H9 (cell line): Measurements from ENCODE around the gene ITPA. TPM values are rescaled to one million over a fixed set of nuclear protein-coding genes. Genes with fewer than 3 reads are reported as not detected.

Source experiments
- DNase-seq: peaks from one replicate; pipeline ENCODE4 v3.0.0-alpha.2; 2017
- H2AFZ ChIP-seq: one replicate; pipeline ENCODE4 v1.6.1; 2013; ENCODE audit warnings: mild to moderate bottlenecking, low read length, control low read depth, moderate library complexity
- H2AK5ac ChIP-seq: 2 replicates; pipeline ENCODE4 v1.6.1; 2013; ENCODE audit warnings: low read length, control low read depth, mixed read lengths; ENCODE audit not compliant: insufficient read length
- H2BK120ac ChIP-seq: one replicate; pipeline ENCODE4 v1.6.1; 2013; ENCODE audit warnings: low read depth, mild to moderate bottlenecking, low read length, control low read depth, inconsistent platforms; ENCODE audit not compliant: poor library complexity, severe bottlenecking
- H2BK12ac ChIP-seq: 2 replicates; pipeline ENCODE4 v1.6.1; 2013; ENCODE audit warnings: low read length, control low read depth, mixed read lengths, low read depth; ENCODE audit not compliant: insufficient read length
- H2BK15ac ChIP-seq: 2 replicates; pipeline ENCODE4 v1.6.1; 2013; ENCODE audit warnings: low read depth, low read length, control low read depth
- H2BK20ac ChIP-seq: one replicate; pipeline ENCODE4 v1.6.1; 2013; ENCODE audit warnings: low read depth, mild to moderate bottlenecking, low read length, control low read depth, inconsistent platforms; ENCODE audit not compliant: poor library complexity, severe bottlenecking
- H2BK5ac ChIP-seq: 2 replicates; pipeline ENCODE4 v1.6.1; 2013; ENCODE audit warnings: low read length, control low read depth, mixed read lengths; ENCODE audit not compliant: insufficient read length
- H3K14ac ChIP-seq: 2 replicates; pipeline ENCODE4 v1.6.1; 2013; ENCODE audit warnings: low read length, control low read depth; ENCODE audit not compliant: insufficient read depth
- H3K18ac ChIP-seq: 2 replicates; pipeline ENCODE4 v1.6.1; 2013; ENCODE audit warnings: low read depth, mild to moderate bottlenecking, mixed read lengths, low read length, control low read depth; ENCODE audit not compliant: insufficient read length
- H3K23ac ChIP-seq: 2 replicates; pipeline ENCODE4 v1.6.1; 2013; ENCODE audit warnings: low read length, control low read depth, mixed read lengths, low read depth; ENCODE audit not compliant: insufficient read length
- H3K23me2 ChIP-seq: 2 replicates; pipeline ENCODE4 v1.6.1; 2013; ENCODE audit warnings: low read depth, mild to moderate bottlenecking, mixed read lengths, low read length, control low read depth; ENCODE audit not compliant: insufficient read length, poor library complexity, severe bottlenecking
- H3K27ac ChIP-seq: 2 replicates; pipeline ENCODE4 v1.5.1; 2013; ENCODE audit warnings: low read length, control low read depth, mixed read lengths, low read depth; ENCODE audit not compliant: insufficient read length
- H3K27me3 ChIP-seq: 2 replicates; pipeline ENCODE4 v1.6.1; 2013; ENCODE audit warnings: low read length, control low read depth, inconsistent platforms; ENCODE audit not compliant: insufficient read depth
- H3K4ac ChIP-seq: 2 replicates; pipeline ENCODE4 v1.6.1; 2013; ENCODE audit warnings: low read depth, mild to moderate bottlenecking, control low read depth, inconsistent platforms, low read length, moderate library complexity
- H3K4me1 ChIP-seq: 2 replicates; pipeline ENCODE4 v1.6.1; 2013; ENCODE audit warnings: low read length, control low read depth, inconsistent platforms; ENCODE audit not compliant: insufficient read depth
- H3K4me2 ChIP-seq: 2 replicates; pipeline ENCODE4 v1.6.1; 2013; ENCODE audit warnings: low read length, control low read depth, mixed read lengths; ENCODE audit not compliant: insufficient read length, insufficient read depth
- H3K56ac ChIP-seq: 2 replicates; pipeline ENCODE4 v1.6.1; 2013; ENCODE audit warnings: low read depth, mild to moderate bottlenecking, mixed read lengths, low read length, control low read depth; ENCODE audit not compliant: insufficient read length
- H3K79me1 ChIP-seq: 2 replicates; pipeline ENCODE4 v1.6.1; 2013; ENCODE audit warnings: low read depth, mild to moderate bottlenecking, moderate library complexity, low read length, control low read depth, inconsistent platforms; ENCODE audit not compliant: insufficient read depth, poor library complexity, severe bottlenecking
- H3K79me2 ChIP-seq: 2 replicates; pipeline ENCODE4 v1.6.1; 2013; ENCODE audit warnings: low read length, control low read depth, inconsistent platforms; ENCODE audit not compliant: insufficient read depth
- H3K9ac ChIP-seq: 2 replicates; pipeline ENCODE4 v1.6.1; 2013; ENCODE audit warnings: low read length, control low read depth, mixed read lengths; ENCODE audit not compliant: insufficient read length; ENCODE audit errors: extremely low read depth
- H3K9me3 ChIP-seq: one replicate; pipeline ENCODE4 v1.6.1; 2013; ENCODE audit warnings: low read depth, low read length, inconsistent platforms; ENCODE audit not compliant: control insufficient read depth
- H3T11ph ChIP-seq: one replicate; pipeline ENCODE4 v1.6.1; 2013; ENCODE audit warnings: mild to moderate bottlenecking, low read length, control low read depth, inconsistent platforms
- H4K20me1 ChIP-seq: one replicate; pipeline ENCODE4 v1.6.1; 2013; ENCODE audit not compliant: control insufficient read depth, insufficient read length, insufficient read depth
- H4K5ac ChIP-seq: 2 replicates; pipeline ENCODE4 v1.6.1; 2013; ENCODE audit warnings: low read depth, mild to moderate bottlenecking, mixed read lengths, low read length, control low read depth; ENCODE audit not compliant: insufficient read length
- H4K8ac ChIP-seq: replicated peaks from 2 replicates; pipeline ENCODE4 v1.6.1; 2013; ENCODE audit warnings: low read length, control low read depth, mixed read lengths, low read depth; ENCODE audit not compliant: insufficient read length
- H4K91ac ChIP-seq: 2 replicates; pipeline ENCODE4 v1.6.1; 2013; ENCODE audit warnings: low read depth, mild to moderate bottlenecking, moderate library complexity, mixed read lengths, low read length, control low read depth; ENCODE audit not compliant: insufficient read length
- H3K27ac Mint-ChIP-seq, 3 experiments: 2 replicates in 2 of 3; 3 replicates in 1 of 3; pipeline ENCODE4 v1.8.0; 2020 to 2021; ENCODE audit warnings: mixed read lengths in 3 of 3, mild to moderate bottlenecking in 1 of 3, moderate library complexity in 1 of 3
- H3K27me3 Mint-ChIP-seq: 2 replicates; pipeline ENCODE4 v1.8.0; 2021; ENCODE audit warnings: low read depth, mild to moderate bottlenecking, moderate library complexity, mixed read lengths
- H3K36me3 Mint-ChIP-seq, 3 experiments: 2 replicates in 2 of 3; 3 replicates in 1 of 3; pipeline ENCODE4 v1.8.0; 2020 to 2021; ENCODE audit warnings: low read depth in 3 of 3, mixed read lengths in 3 of 3; ENCODE audit not compliant: insufficient read depth in 1 of 3
- H3K4me1 Mint-ChIP-seq, 2 experiments: 2 replicates each; pipeline ENCODE4 v1.8.0; 2020; ENCODE audit warnings: mixed read lengths in 2 of 2
- H3K4me3 Mint-ChIP-seq, 2 experiments: 2 replicates in 1 of 2; 3 replicates in 1 of 2; pipeline ENCODE4 v1.8.0; 2020 to 2021; ENCODE audit warnings: mild to moderate bottlenecking in 2 of 2, mixed read lengths in 2 of 2, moderate library complexity in 1 of 2
- H3K9me3 Mint-ChIP-seq, 2 experiments: 2 replicates in 1 of 2; 3 replicates in 1 of 2; pipeline ENCODE4 v1.8.0; 2020; ENCODE audit warnings: mild to moderate bottlenecking in 2 of 2, mixed read lengths in 2 of 2, moderate library complexity in 1 of 2
- WGBS: extraction: QIAGEN DNeasy Blood & Tissue Kit; methylation state at CpG from one replicate; pipeline ENCODE4 v1.1.7; 2013; ENCODE audit warnings: missing lambda C conversion rate, low lambda C conversion rate, mixed read lengths; ENCODE audit not compliant: insufficient read length; ENCODE audit errors: extremely low coverage; 5-methylcytosine and 5-hydroxymethylcytosine counted together
- total RNA-seq: library from RNA; stranded (reverse); gene quantifications from 2 replicates; pipeline ENCODE4 v1.2.1, GENCODE V29; 2021
- TF ChIP-seq, protein P1 (sequence below): fragments of 200-600 bp; sonication (generic); conservative IDR thresholded peaks from 3 replicates; pipeline ENCODE4 v1.8.0; 2021; ENCODE audit warnings: antibody characterized with exemption, mild to moderate bottlenecking

The ITPA gene
- total RNA-seq, 1 experiment from 2014 or later = 74.5 TPM

DNA sequence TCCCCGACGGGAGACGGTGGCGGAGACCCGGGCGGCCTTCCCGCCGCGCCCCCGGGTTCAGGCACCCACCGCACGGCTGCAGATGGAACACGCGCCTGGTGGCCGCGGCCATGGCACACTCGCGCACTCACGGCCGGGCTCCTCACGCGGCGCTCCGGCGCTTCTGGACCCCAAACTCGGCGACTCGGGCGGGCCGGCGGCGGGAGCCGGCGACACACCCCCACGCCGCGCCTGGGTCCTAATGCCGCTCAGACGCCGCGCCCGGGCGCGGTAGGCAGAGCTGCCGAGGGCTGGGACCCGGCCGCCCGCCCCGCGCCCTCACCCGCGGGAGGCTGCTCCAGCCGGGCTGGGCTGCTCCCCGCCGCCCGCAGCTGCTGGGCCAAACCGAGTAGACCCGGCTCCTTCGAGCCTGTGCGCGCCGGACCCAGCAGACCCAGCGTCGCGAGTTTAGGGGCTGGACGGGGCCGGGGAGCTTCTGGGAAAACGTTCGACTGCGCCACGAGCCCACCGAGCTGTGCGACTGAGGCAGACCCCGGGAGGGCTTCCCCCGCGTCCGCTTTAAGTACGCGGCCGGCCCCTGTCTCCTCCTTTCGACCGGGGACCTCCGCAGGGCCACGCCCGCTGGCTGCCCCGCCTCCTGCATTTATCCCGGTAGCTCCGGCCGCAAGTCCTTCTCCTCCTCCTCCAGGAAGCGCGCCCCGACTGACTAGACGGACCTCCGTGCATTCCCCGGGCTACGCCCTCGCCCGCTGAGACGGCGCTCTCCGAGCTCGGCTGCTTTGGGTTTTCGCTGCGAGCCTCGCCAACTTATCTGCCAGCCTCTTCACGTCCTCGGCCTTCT lies 29.9 kb downstream of the ITPA start, which contains the start of gene SLC4A11:
Gene SLC4A11 (minus strand): TSS at position 165 of the 841 bp plus-strand sequence. CDS start 53 bp downstream, at position 112.
- Histone ChIP-seq H3K23ac (no peak within 1 kb of the TSS), H3K14ac (no peak within 1 kb of the TSS; the same call in 1 of the 2 replicates), H3T11ph (no peak within 1 kb of the TSS), H3K27ac (no peak within 1 kb of the TSS), H3K56ac (no peak within 1 kb of the TSS), H2BK15ac (no peak within 1 kb of the TSS), H3K4me1 (no peaks in the 10 kb centered on the region; the same call in 1 of the 2 replicates), H3K18ac (no peak within 1 kb of the TSS), H4K20me1 (no peaks in the 10 kb centered on the region), H3K4ac (no peak within 1 kb of the TSS), H4K8ac (no peak within 1 kb of the TSS), H4K91ac (no peak within 1 kb of the TSS), H3K23me2 (peaks cover 18% of the 10 kb centered on the region), H2BK120ac (no peak within 1 kb of the TSS), H2AK5ac (no peak within 1 kb of the TSS), H4K5ac (no peak within 1 kb of the TSS), H2BK5ac (no peak within 1 kb of the TSS), H3K79me2 (no peaks in the 10 kb centered on the region), H3K9me3 (no peaks in the 10 kb centered on the region), H3K4me2 (peak within 1 kb of the TSS; percentile 62), H3K27me3 (peaks cover 18% of the 10 kb centered on the region; the same call in 1 of the 2 replicates), H2BK20ac (no peak within 1 kb of the TSS), H2BK12ac (no peak within 1 kb of the TSS), H3K9ac (peak within 1 kb of the TSS; percentile 1), H3K79me1 (no peaks in the 10 kb centered on the region), H2AFZ (no peak within 1 kb of the TSS)
- peak; percentile 87 for DNase-seq
- Mint-ChIP-seq H3K27me3 (peaks cover 62% of the 10 kb centered on the region), H3K36me3 (peaks cover 0 to 10% (median 5%) of the 10 kb centered on the region in 3 experiments; a peak in 2 of 7 replicates), H3K27ac (no peak within 1 kb of the TSS; a peak in 3 of 7 replicates), H3K9me3 (no peaks in the 10 kb centered on the region; a peak in 1 of 5 replicates), H3K4me3 (peak within 1 kb of the TSS; percentile 88 to 95), H3K4me1 (peaks cover 16 to 29% of the 10 kb centered on the region in 2 experiments)
- TF ChIP-seq, protein P1, sequence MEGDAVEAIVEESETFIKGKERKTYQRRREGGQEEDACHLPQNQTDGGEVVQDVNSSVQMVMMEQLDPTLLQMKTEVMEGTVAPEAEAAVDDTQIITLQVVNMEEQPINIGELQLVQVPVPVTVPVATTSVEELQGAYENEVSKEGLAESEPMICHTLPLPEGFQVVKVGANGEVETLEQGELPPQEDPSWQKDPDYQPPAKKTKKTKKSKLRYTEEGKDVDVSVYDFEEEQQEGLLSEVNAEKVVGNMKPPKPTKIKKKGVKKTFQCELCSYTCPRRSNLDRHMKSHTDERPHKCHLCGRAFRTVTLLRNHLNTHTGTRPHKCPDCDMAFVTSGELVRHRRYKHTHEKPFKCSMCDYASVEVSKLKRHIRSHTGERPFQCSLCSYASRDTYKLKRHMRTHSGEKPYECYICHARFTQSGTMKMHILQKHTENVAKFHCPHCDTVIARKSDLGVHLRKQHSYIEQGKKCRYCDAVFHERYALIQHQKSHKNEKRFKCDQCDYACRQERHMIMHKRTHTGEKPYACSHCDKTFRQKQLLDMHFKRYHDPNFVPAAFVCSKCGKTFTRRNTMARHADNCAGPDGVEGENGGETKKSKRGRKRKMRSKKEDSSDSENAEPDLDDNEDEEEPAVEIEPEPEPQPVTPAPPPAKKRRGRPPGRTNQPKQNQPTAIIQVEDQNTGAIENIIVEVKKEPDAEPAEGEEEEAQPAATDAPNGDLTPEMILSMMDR = no peak
- no CpG with 5 or more reads among the region's 107 CpGs for WGBS
